Dendritic cell treated with granulocyte-macrophage colony-stimulating factor and Interleukin-4, amounts not matched to agents 40 ng/mL and 50 ng/mL, for 4 days (primary cell): ENCODE measurements around the gene EDDM13.

ENCODE experiments used
- H3K27ac Mint-ChIP-seq: one replicate; pipeline ENCODE4 v1.8.0; 2022; ENCODE audit warnings: mild to moderate bottlenecking, mixed read lengths
- H3K27me3 Mint-ChIP-seq: one replicate; pipeline ENCODE4 v1.8.0; 2022; ENCODE audit warnings: mild to moderate bottlenecking, mixed read lengths
- H3K36me3 Mint-ChIP-seq: one replicate; pipeline ENCODE4 v1.8.0; 2022; ENCODE audit warnings: low read depth, mixed read lengths
- H3K4me1 Mint-ChIP-seq: one replicate; pipeline ENCODE4 v1.8.0; 2022; ENCODE audit warnings: low read depth, mixed read lengths
- H3K4me3 Mint-ChIP-seq: one replicate; pipeline ENCODE4 v1.8.0; 2022; ENCODE audit warnings: mild to moderate bottlenecking, moderate library complexity, mixed read lengths
- H3K9me3 Mint-ChIP-seq: one replicate; pipeline ENCODE4 v1.8.0; 2022; ENCODE audit warnings: mixed read lengths
- intact Hi-C: fragments of 100-400 bp; cut with micrococcal nuclease; formaldehyde crosslinking; loops from one replicate; pipeline ENCODE4 v1.15.0; 2022

The EDDM13 gene

GRCh38 chr19:56356944-56357343, 84.4 kb downstream of the EDDM13 start:
- H3K36me3 Mint-ChIP-seq = no peaks in the 10 kb centered on the region
- H3K27me3 Mint-ChIP-seq = no peaks in the 10 kb centered on the region
- H3K27ac Mint-ChIP-seq = no peak overlapping the region
- no peak overlapping the region for H3K4me3 Mint-ChIP-seq
- H3K4me1 Mint-ChIP-seq = no peaks in the 10 kb centered on the region
- intact Hi-C loops = loop anchor here (10.0 kb wide), 1 partner anchor 292 kb away; no protein-coding TSS in a partner anchor
- H3K9me3 Mint-ChIP-seq = peaks cover 42% of the 10 kb centered on the region
